Panc1 (cell line): ENCODE results near the gene DGAT2. TPM values are rescaled to one million over a fixed set of nuclear protein-coding genes. Genes with fewer than 3 reads are reported as not detected.

Experiments
- ATAC-seq: fragments of 200-7000 bp; cut with Tn5 transposase; 2 replicates; pipeline ENCODE4 v1.9.1; 2020; ENCODE audit warnings: mild to moderate bottlenecking, moderate library complexity
- BruUV-seq: library from RNA; stranded (reverse); fragments of 400-500 nt; replicated peaks from 2 replicates; lab custom pipeline; 2021; lab: Mats Ljungman, UMichigan
- CTCF ChIA-PET: fragments of 300-600 bp; sonication (Branson Sonifier 250); formaldehyde crosslinking; loops from one replicate; lab custom pipeline; 2022; ENCODE audit warnings: antibody characterized with exemption; lab: Charles Lee
- POLR2A ChIA-PET: fragments of 300-600 bp; sonication (Branson Sonifier 250); formaldehyde crosslinking; loops from one replicate; lab custom pipeline; 2022; ENCODE audit warnings: antibody characterized with exemption; lab: Charles Lee
- DNase-seq: peaks from one replicate; pipeline ENCODE4 v3.0.0-alpha.2; 2010; ENCODE audit warnings: low read depth, low spot score
- H3K27ac ChIP-seq: 2 replicates; pipeline ENCODE4 v1.5.1; 2011; ENCODE audit warnings: mild to moderate bottlenecking, low read length, inconsistent platforms
- H3K27me3 ChIP-seq: fragments of 200-500 bp; sonication (Bioruptor generic); 2 replicates; pipeline ENCODE4 v1.6.0; 2014; ENCODE audit warnings: low read length, inconsistent platforms; ENCODE audit not compliant: control insufficient read depth, insufficient read depth
- H3K36me3 ChIP-seq: fragments of 200-500 bp; sonication (Bioruptor generic); 2 replicates; pipeline ENCODE4 v1.5.1; 2014; ENCODE audit warnings: inconsistent platforms, mild to moderate bottlenecking, low read length, moderate library complexity; ENCODE audit not compliant: control insufficient read depth, insufficient read depth
- H3K4me1 ChIP-seq: 2 replicates; pipeline ENCODE4 v1.5.1; 2011; ENCODE audit warnings: inconsistent platforms, mild to moderate bottlenecking, low read length, moderate library complexity; ENCODE audit not compliant: control insufficient read depth, insufficient read depth
- H3K4me3 ChIP-seq, 2 experiments: 2 replicates each; pipeline ENCODE4 v1.5.1; 2011 to 2012; ENCODE audit warnings: low read depth in 2 of 2, low read length in 2 of 2, mild to moderate bottlenecking in 2 of 2, inconsistent platforms in 1 of 2, moderate library complexity in 1 of 2
- H3K9me3 ChIP-seq: fragments of 200-500 bp; sonication (Bioruptor generic); 2 replicates; pipeline ENCODE4 v1.5.1; 2014; ENCODE audit warnings: low read depth, mild to moderate bottlenecking, inconsistent platforms, low read length, moderate library complexity; ENCODE audit not compliant: control insufficient read depth, insufficient read depth
- CTCF ChIP-seq: fragments of 450-650 bp; IDR thresholded peaks from 2 replicates; pipeline ENCODE4 v1.5.1; 2017; ENCODE audit warnings: mild to moderate bottlenecking
- POLR2AphosphoS5 ChIP-seq: IDR thresholded peaks from 2 replicates; pipeline ENCODE4 v1.6.1; 2012; ENCODE audit warnings: mild to moderate bottlenecking, low read depth, low read length, moderate library complexity
- REST ChIP-seq, 2 experiments: IDR thresholded peaks; 2 replicates each; pipeline ENCODE4 v1.6.1; 2011 to 2012; ENCODE audit warnings: low read depth in 2 of 2, control low read depth in 1 of 2, low read length in 1 of 2, mild to moderate bottlenecking in 1 of 2, moderate library complexity in 1 of 2; ENCODE audit not compliant: insufficient read depth in 1 of 2
- SIN3A ChIP-seq: IDR thresholded peaks from 2 replicates; pipeline ENCODE4 v1.6.1; 2012; ENCODE audit warnings: low read depth, mild to moderate bottlenecking, low read length, moderate library complexity, borderline replicate concordance; ENCODE audit not compliant: insufficient read depth
- TCF7L2 ChIP-seq: IDR thresholded peaks from 2 replicates; pipeline ENCODE4 v1.6.1; 2011; ENCODE audit warnings: mild to moderate bottlenecking, low read depth, low read length, inconsistent platforms
- in situ Hi-C: cut with HindIII; loops from 2 replicates; pipeline ENCODE4 v1.10.0; 2016; ENCODE audit warnings: low sequenced_read_pairs, low pct_unique_long_range_greater_than_20kb
- intact Hi-C: fragments of 100-400 bp; cut with micrococcal nuclease; formaldehyde crosslinking; loops from one replicate; pipeline ENCODE4 v1.10.0; 2022; ENCODE audit not compliant: unreplicated experiment
- total RNA-seq: library from RNA; stranded (reverse); gene quantifications from one replicate; pipeline ENCODE4 v1.2.1, GENCODE V29; 2021; ENCODE audit not compliant: unreplicated experiment

Gene DGAT2
- total RNA-seq, 1 experiment from 2014 or later, result 19.2 TPM

GRCh38 chr11:75831915-75832502, 63.4 kb downstream of the DGAT2 start:
- in situ Hi-C loops (no loop called here), intact Hi-C loops (no loop called here)
- ChIA-PET CTCF (interaction anchor here (0.7 kb wide), 1 partner anchor 26 kb away, joined by 3 read pairs; no protein-coding TSS in a partner anchor), POLR2A (interaction anchor here (0.6 kb wide), 1 partner anchor 16 kb away, joined by 4 read pairs; no protein-coding TSS in a partner anchor)
- BruUV-seq, result no TSS peak
- H3K27me3 ChIP-seq, result no peaks in the 10 kb centered on the region
- H3K36me3 ChIP-seq, result no peaks in the 10 kb centered on the region
- no peaks in the 10 kb centered on the region for H3K9me3 ChIP-seq
- ATAC-seq, result no peak
- no peak overlapping the region for H3K4me3 ChIP-seq
- H3K27ac ChIP-seq, result no peak overlapping the region
- no peak for DNase-seq
- H3K4me1 ChIP-seq, result no peaks in the 10 kb centered on the region
- TF ChIP-seq TCF7L2 (no peak), REST (IDR thresholded peaks at IDR 0.05; ENCODE audit: insufficient read depth in 1 of 2, low read depth in 2 of 2, low read length in 1 of 2) (no peak), SIN3A (no peak), POLR2AphosphoS5 (no peak), CTCF (no peak)

GRCh38 chr11:75834728-75835127, 66.2 kb downstream of the DGAT2 start:
- H3K27me3 ChIP-seq, result no peaks in the 10 kb centered on the region
- intact Hi-C loops, result no loop called here
- DNase-seq (no peak), ATAC-seq (no peak)
- H3K36me3 ChIP-seq, result no peaks in the 10 kb centered on the region
- no peaks in the 10 kb centered on the region for H3K4me1 ChIP-seq
- no TSS peak for BruUV-seq
- H3K9me3 ChIP-seq, result no peaks in the 10 kb centered on the region
- H3K4me3 ChIP-seq, result no peak overlapping the region
- no peak overlapping the region for H3K27ac ChIP-seq
- ChIA-PET CTCF (no interaction called here), POLR2A (no interaction called here)
- no peak for TF ChIP-seq POLR2AphosphoS5
- TF ChIP-seq TCF7L2, result no peak
- TF ChIP-seq CTCF, result no peak
- no peak for TF ChIP-seq SIN3A
- no peak for TF ChIP-seq REST (IDR thresholded peaks at IDR 0.05; ENCODE audit: insufficient read depth in 1 of 2, low read depth in 2 of 2, low read length in 1 of 2)
- in situ Hi-C loops, result no loop called here
